Measurements from ENCODE around the gene AMBP.

AMBP gene

GRCh38 chr9:114080773-114081440 lies 2.8 kb upstream of the AMBP start:
- H3K4me3 ChIP-seq (ENCODE audit: low read depth, low read length): no peak overlapping the region
- peak; percentile 84 for DNase-seq (ENCODE audit: low read depth)
- TF ChIP-seq CTCF (IDR thresholded peaks at IDR 0.05; ENCODE audit: control insufficient read depth, extremely low read depth, insufficient read depth): no peak

- H3K4me3 ChIP-seq (ENCODE audit: low read depth, low read length): no peak overlapping the region
- TF ChIP-seq CTCF (IDR thresholded peaks at IDR 0.05; ENCODE audit: control insufficient read depth, extremely low read depth, insufficient read depth): no peak
- no peak for DNase-seq (ENCODE audit: low read depth)
Observed at GRCh38 chr9:114080195-114080772, 2.2 kb upstream of the AMBP start.

GRCh38 chr9:114078781-114079156 lies 669 bp upstream of the AMBP start:
- DNase-seq (ENCODE audit: low read depth): no peak
- TF ChIP-seq CTCF (IDR thresholded peaks at IDR 0.05; ENCODE audit: control insufficient read depth, extremely low read depth, insufficient read depth): no peak
- H3K4me3 ChIP-seq (ENCODE audit: low read depth, low read length): no peak overlapping the region

- H3K4me3 ChIP-seq (ENCODE audit: low read depth, low read length): no peak overlapping the region
- no peak for DNase-seq (ENCODE audit: low read depth)
- TF ChIP-seq CTCF (IDR thresholded peaks at IDR 0.05; ENCODE audit: control insufficient read depth, extremely low read depth, insufficient read depth): no peak
Observed at GRCh38 chr9:114077162-114077837, 800 bp downstream of the AMBP start.

- no peak for DNase-seq (ENCODE audit: low read depth)
- no peak overlapping the region for H3K4me3 ChIP-seq (ENCODE audit: low read depth, low read length)
- no peak for TF ChIP-seq CTCF (IDR thresholded peaks at IDR 0.05; ENCODE audit: control insufficient read depth, extremely low read depth, insufficient read depth)
Observed at GRCh38 chr9:114076237-114077161, 1.6 kb downstream of the AMBP start.

- no peak for TF ChIP-seq CTCF (IDR thresholded peaks at IDR 0.05; ENCODE audit: control insufficient read depth, extremely low read depth, insufficient read depth)
- no peak overlapping the region for H3K4me3 ChIP-seq (ENCODE audit: low read depth, low read length)
- no peak for DNase-seq (ENCODE audit: low read depth)
Observed at GRCh38 chr9:114075602-114076001, 2.5 kb downstream of the AMBP start.
